Neutrophil (primary cell): ENCODE results near the gene DIO3.

ENCODE experiments used
- H3K27ac ChIP-seq: fragments of 200-600 bp; sonication (generic); 2 replicates; pipeline ENCODE4 v1.5.1; 2016; ENCODE audit warnings: mild to moderate bottlenecking, moderate library complexity
- H3K27me3 ChIP-seq: fragments of 200-600 bp; sonication (generic); 2 replicates; pipeline ENCODE4 v1.6.0; 2016; ENCODE audit warnings: mild to moderate bottlenecking
- H3K36me3 ChIP-seq: fragments of 200-600 bp; sonication (generic); 2 replicates; pipeline ENCODE4 v1.5.1; 2017
- H3K4me1 ChIP-seq, 2 experiments: fragments of 200-600 bp in 1 of 2; sonication (generic) in 1 of 2; 1 replicate in 1 of 2; 2 replicates in 1 of 2; pipeline versions ENCODE4 v1.5.1 to v1.6.1; 2013 to 2016; ENCODE audit warnings: low read depth in 1 of 2, low read length in 1 of 2, mild to moderate bottlenecking in 1 of 2, moderate library complexity in 1 of 2; ENCODE audit not compliant: control insufficient read depth in 1 of 2, insufficient read depth in 1 of 2
- H3K4me3 ChIP-seq, 2 experiments: fragments of 200-600 bp in 1 of 2; sonication (generic) in 1 of 2; 1 replicate in 1 of 2; 2 replicates in 1 of 2; pipeline ENCODE4 v1.5.1; 2013 to 2016; ENCODE audit warnings: low read depth in 1 of 2, low read length in 1 of 2, mild to moderate bottlenecking in 1 of 2, moderate library complexity in 1 of 2
- H3K9me3 ChIP-seq: fragments of 200-600 bp; sonication (generic); 2 replicates; pipeline ENCODE4 v1.5.1; 2016
- CTCF ChIP-seq: fragments of 200-600 bp; sonication (generic); IDR thresholded peaks from 2 replicates; pipeline ENCODE4 v1.5.1; 2016; ENCODE audit warnings: antibody characterized with exemption

DIO3 gene

GRCh38 chr14:101603096-101603495 is 41.8 kb downstream of the DIO3 start:
- H3K9me3 ChIP-seq, result no peaks in the 10 kb centered on the region
- TF ChIP-seq CTCF, result no peak
- H3K4me3 ChIP-seq, result no peak overlapping the region
- H3K4me1 ChIP-seq, result no peaks in the 10 kb centered on the region
- H3K36me3 ChIP-seq, result no peaks in the 10 kb centered on the region
- H3K27ac ChIP-seq, result no peak overlapping the region
- H3K27me3 ChIP-seq, result peaks cover 29% of the 10 kb centered on the region

- peaks cover 41% of the 10 kb centered on the region for H3K27me3 ChIP-seq
- H3K9me3 ChIP-seq, result no peaks in the 10 kb centered on the region
- no peak overlapping the region for H3K4me3 ChIP-seq
- no peak for TF ChIP-seq CTCF
- H3K27ac ChIP-seq, result no peak overlapping the region
- no peaks in the 10 kb centered on the region for H3K4me1 ChIP-seq
- no peaks in the 10 kb centered on the region for H3K36me3 ChIP-seq
Measured at GRCh38 chr14:101604228-101604934, 43.1 kb downstream of the DIO3 start.

- Histone ChIP-seq H3K27ac (no peak overlapping the region), H3K4me3 (no peak overlapping the region), H3K4me1 (no peaks in the 10 kb centered on the region), H3K36me3 (no peaks in the 10 kb centered on the region), H3K27me3 (peaks cover 49% of the 10 kb centered on the region), H3K9me3 (no peaks in the 10 kb centered on the region)
- TF ChIP-seq CTCF, result no peak
Measured at GRCh38 chr14:101604935-101605780, 43.9 kb downstream of the DIO3 start.

- H3K36me3 ChIP-seq, result no peaks in the 10 kb centered on the region
- peaks cover 56% of the 10 kb centered on the region for H3K27me3 ChIP-seq
- H3K9me3 ChIP-seq, result no peaks in the 10 kb centered on the region
- no peak overlapping the region for H3K27ac ChIP-seq
- no peak overlapping the region for H3K4me3 ChIP-seq
- no peak for TF ChIP-seq CTCF
- no peaks in the 10 kb centered on the region for H3K4me1 ChIP-seq
Measured at GRCh38 chr14:101605836-101606235, 44.5 kb downstream of the DIO3 start.
